IgD-negative memory B cell (primary cell): Measurements from ENCODE around the gene TSPYL4. TPM values are rescaled to one million over a fixed set of nuclear protein-coding genes. Genes with fewer than 3 reads are reported as not detected.
"Not testable (repeated sequence)": the region's sequence is repeated elsewhere in the genome, so short reads cannot be mapped to it uniquely, and the experiment has no call there.

Source experiments
- H3K27ac Mint-ChIP-seq, 3 donors: one replicate each; pipeline ENCODE4 v1.8.0; 2020 to 2022; ENCODE audit warnings: mild to moderate bottlenecking in 3 of 3, mixed read lengths in 3 of 3, moderate library complexity in 1 of 3
- H3K27me3 Mint-ChIP-seq: one replicate; pipeline ENCODE4 v1.8.0; 2021; ENCODE audit warnings: mixed read lengths
- H3K36me3 Mint-ChIP-seq: one replicate; pipeline ENCODE4 v1.8.0; 2020; ENCODE audit warnings: mild to moderate bottlenecking, mixed read lengths
- H3K4me1 Mint-ChIP-seq, 3 donors: one replicate each; pipeline ENCODE4 v1.8.0; 2020 to 2022; ENCODE audit warnings: mixed read lengths in 3 of 3, mild to moderate bottlenecking in 1 of 3
- H3K4me3 Mint-ChIP-seq, 4 donors: one replicate each; pipeline ENCODE4 v1.8.0; 2020 to 2022; ENCODE audit warnings: mild to moderate bottlenecking in 4 of 4, mixed read lengths in 4 of 4, moderate library complexity in 3 of 4
- H3K9me3 Mint-ChIP-seq, 3 donors: one replicate each; pipeline ENCODE4 v1.8.0; 2020 to 2021; ENCODE audit warnings: mixed read lengths in 3 of 3, mild to moderate bottlenecking in 1 of 3
- polyA plus RNA-seq: library from polyadenylated mRNA; unstranded; fragments of 300-500 nt; fragmentation: Illumina TruSeq; gene quantifications from one replicate; pipeline ENCODE4 v1.2.3, GENCODE V29; 2021

The TSPYL4 gene
- 9.8 TPM for polyA plus RNA-seq

DNA sequence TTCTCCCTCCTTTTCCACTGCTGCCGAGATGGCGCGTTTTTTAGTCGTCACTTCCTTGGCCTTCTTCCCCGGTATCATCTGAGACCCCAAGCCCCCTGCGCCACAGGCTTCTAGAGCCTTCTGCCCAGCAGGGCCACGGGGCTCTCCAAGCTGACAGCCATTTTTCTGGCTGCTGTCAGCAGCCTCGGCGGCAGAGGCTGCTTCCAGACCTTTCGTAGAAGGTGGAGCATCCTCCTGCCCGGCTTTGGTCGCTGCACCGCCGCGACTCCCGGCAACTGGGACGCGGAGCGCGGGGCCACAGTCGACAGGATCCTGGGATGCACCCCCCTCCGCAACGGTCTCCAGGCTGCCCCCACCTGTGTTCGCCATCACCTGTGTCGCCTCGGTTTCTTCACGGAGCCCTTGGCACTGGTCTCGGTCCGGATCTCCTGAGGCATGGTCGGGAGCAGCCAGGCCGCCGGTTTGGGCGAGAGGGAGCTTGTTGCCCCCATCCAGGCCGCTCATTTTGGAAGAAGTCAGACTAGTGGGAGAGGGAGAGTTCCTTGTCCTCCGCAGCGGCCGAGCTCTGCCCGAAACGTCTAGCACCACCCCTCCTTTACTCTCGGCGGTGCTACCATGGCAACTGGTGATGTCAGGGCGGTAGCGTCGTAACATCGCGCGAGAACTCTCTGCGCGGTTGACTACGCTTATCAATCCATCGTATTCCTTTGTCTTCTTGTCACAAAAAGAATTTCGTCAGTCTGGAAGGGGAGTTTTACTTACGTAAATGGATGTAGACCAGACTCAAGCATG, at the start of gene TSPYL4:
TSS of gene TSPYL4 (minus strand) at position 571 of the 792 bp plus-strand sequence. CDS start at position 504, 67 bp downstream.
- H3K36me3 Mint-ChIP-seq: peaks cover 3% of the 10 kb centered on the region
- H3K4me1 Mint-ChIP-seq: peaks cover 25 to 31% (median 29%) of the 10 kb centered on the region in 3 donors
- H3K27ac Mint-ChIP-seq: no peak within 1 kb of the TSS
- H3K9me3 Mint-ChIP-seq: no peaks in the 10 kb centered on the region
- H3K27me3 Mint-ChIP-seq: no peaks in the 10 kb centered on the region
- no peak within 1 kb of the TSS for H3K4me3 Mint-ChIP-seq

DNA sequence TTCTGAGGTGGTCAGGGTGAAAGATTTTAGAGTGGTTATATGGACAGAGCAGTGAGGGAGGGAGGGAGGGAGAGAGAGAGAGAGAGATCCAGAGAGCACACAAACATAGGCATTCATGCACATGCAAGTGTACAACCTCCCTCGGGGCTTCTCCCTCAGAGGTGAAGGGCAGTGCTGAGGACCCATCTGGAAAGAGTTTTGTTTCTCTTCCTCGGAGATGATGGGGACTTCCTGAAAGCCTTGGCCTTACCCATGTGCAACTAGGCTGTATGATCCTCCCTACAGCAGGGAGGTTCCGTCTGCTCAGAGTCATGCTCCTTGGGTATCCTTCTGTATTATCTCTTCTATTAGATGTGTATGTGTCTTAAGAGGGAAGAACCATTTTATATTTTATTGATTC, 47.2 kb upstream of the TSPYL4 start:
- H3K36me3 Mint-ChIP-seq: no peaks in the 10 kb centered on the region
- no peaks in the 10 kb centered on the region for H3K27me3 Mint-ChIP-seq
- no peak overlapping the region for H3K27ac Mint-ChIP-seq
- peaks cover 10 to 31% (median 12%) of the 10 kb centered on the region in 3 donors for H3K4me1 Mint-ChIP-seq
- H3K4me3 Mint-ChIP-seq: no peak overlapping the region
- H3K9me3 Mint-ChIP-seq: peaks cover 0 to 4% (median 3%) of the 10 kb centered on the region in 3 donors

DNA sequence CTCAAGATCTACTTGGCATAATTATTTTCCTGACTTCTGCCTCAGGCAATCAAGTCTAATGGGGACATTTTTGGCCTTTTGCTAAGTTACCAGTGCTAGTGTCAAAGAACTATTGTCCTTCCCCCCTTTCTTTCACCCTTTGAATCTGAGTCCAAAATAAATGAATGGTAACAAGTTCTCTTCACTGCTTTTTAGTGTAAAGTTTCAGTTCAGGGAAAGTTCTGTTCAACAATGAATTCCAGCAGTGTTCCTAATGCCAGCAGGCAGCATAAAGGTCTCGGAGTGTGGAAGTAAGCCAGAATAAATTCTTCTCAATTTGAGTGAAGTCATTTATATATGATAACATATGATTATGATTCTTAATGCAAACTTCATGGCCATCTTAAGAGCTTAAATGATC, 46.7 kb upstream of the TSPYL4 start:
- Mint-ChIP-seq H3K9me3 (peaks cover 0 to 4% (median 3%) of the 10 kb centered on the region in 3 donors), H3K4me1 (peaks cover 10 to 31% (median 12%) of the 10 kb centered on the region in 3 donors), H3K36me3 (no peaks in the 10 kb centered on the region), H3K27me3 (no peaks in the 10 kb centered on the region), H3K4me3 (no peak overlapping the region), H3K27ac (no peak overlapping the region)

DNA sequence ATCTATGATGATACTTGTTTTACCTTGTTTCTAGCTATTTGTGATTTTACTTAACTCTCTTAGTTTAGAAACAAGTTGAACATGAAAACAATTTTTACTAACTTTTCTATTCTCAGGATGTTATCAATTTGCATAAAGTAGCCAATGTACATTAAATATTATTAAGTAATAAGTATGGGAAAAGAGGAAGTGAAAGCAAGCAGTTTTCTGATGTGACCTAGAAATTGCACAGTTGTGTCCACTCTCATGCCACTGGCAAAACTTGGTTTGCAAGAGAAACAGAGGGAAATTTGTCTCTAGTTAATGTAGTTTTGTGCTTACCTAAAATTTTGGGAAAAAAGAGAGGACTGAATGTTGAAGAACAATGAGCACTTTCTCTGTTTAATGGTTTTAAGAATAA, 45.1 kb upstream of the TSPYL4 start:
- Mint-ChIP-seq H3K36me3 (no peaks in the 10 kb centered on the region), H3K9me3 (peaks cover 0 to 4% (median 3%) of the 10 kb centered on the region in 3 donors), H3K27me3 (no peaks in the 10 kb centered on the region), H3K27ac (no peak overlapping the region), H3K4me3 (peak overlapping the region in 1 of 4 donors; percentile 29), H3K4me1 (peaks cover 12 to 31% (median 14%) of the 10 kb centered on the region in 3 donors)

DNA sequence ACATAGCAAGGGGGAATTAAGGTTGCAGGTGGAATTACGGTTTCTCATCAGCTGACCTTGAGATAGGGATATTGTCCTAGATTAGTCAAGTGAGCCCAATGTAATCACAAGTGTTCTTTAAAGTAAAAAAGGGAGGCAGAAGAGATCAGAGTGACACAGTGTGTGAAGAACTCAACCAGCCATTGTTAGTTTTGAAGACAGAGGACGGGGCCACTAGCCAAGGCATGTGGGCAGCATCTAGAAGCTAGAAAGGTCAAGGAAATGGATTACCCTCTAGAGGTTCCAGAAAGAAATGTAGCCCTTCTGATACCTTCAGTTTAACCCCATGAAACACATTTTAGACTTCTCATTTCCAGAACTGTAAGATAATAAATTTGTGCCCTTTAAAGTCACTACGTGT, 44.4 kb upstream of the TSPYL4 start:
- peaks cover 0 to 4% (median 3%) of the 10 kb centered on the region in 3 donors for H3K9me3 Mint-ChIP-seq
- no peaks in the 10 kb centered on the region for H3K36me3 Mint-ChIP-seq
- H3K4me3 Mint-ChIP-seq: no peak overlapping the region
- peaks cover 9 to 28% (median 13%) of the 10 kb centered on the region in 3 donors for H3K4me1 Mint-ChIP-seq
- H3K27me3 Mint-ChIP-seq: no peaks in the 10 kb centered on the region
- no peak overlapping the region for H3K27ac Mint-ChIP-seq

DNA sequence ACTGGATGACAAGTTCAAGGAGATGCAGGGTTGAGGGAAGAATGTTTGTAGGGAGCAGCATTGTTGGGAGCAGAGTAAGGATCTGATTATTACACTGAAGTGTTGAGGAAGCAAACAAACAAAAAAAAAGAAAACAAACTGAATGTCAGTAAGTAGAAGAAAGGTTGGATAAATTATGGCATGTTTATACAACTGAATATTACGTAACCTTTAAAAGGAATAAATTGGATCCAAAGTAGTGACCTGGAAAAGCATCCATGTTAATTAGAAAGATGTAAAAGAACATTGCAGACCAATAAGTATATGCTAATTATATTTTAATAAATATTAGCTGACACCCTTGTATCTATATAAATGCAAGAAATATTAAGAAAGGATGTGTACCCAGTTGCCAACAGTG, 38.7 kb upstream of the TSPYL4 start:
- Mint-ChIP-seq H3K9me3 (no peaks in the 10 kb centered on the region), H3K27me3 (no peaks in the 10 kb centered on the region), H3K4me3 (no peak overlapping the region), H3K4me1 (peaks cover 0 to 2% (median 2%) of the 10 kb centered on the region in 3 donors), H3K36me3 (no peaks in the 10 kb centered on the region), H3K27ac (no peak overlapping the region)

DNA sequence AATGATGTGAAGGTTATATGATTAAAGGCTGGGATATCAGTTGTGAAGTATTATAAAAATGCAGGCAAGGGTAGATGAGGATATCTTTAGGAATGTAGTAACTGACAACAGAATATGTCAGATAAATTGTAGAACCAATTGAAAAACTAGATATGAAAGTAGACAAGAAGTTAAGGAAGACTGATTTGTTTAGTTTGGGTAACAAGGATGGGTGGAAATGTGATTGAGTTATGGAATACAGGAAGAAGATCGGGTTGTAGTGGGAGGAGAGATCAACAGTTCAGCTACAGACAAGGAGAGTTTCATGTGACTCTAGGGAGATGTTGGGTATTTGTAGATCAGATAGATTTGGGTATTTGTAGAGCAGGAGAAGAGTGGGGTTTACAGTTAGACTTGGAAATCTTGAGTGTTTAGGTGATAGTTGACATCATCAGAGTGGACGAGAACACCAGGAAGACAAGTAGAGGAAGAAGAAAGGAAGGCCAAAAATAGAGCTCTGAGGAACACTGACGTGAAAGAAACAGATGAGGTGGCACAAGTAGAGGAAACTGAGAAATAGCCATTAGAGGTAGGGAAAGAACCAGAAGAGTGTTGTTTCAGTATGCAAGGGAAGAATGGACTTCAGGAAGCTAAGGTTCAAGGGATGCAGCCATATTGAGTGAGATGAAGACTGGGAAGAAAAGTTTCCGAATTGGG, 38.0 kb upstream of the TSPYL4 start:
- Mint-ChIP-seq H3K36me3 (no peaks in the 10 kb centered on the region), H3K4me1 (peaks cover 0 to 3% (median 2%) of the 10 kb centered on the region in 3 donors), H3K4me3 (no peak overlapping the region), H3K27me3 (no peaks in the 10 kb centered on the region), H3K27ac (no peak overlapping the region), H3K9me3 (no peaks in the 10 kb centered on the region)

DNA sequence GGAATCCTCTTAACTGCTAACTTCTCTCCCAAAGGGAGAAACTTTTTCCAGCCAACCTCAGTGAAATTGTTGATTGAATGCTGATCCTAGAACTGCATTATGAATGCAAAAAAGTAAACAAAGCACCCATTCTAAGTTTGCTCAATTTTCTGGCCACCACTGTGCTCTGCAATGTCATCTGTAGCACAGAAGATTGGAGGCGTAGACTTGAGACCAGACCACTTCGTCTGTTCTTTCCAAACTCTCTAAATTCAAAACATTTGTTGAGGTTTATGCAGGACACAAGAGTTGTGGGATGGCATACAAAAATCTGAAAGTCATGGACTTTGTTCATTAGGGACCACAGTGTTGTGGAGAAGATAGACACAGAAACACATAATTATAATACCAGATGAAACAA, 36.9 kb upstream of the TSPYL4 start:
- no peaks in the 10 kb centered on the region for H3K36me3 Mint-ChIP-seq
- no peak overlapping the region for H3K4me3 Mint-ChIP-seq
- H3K27me3 Mint-ChIP-seq: no peaks in the 10 kb centered on the region
- no peaks in the 10 kb centered on the region for H3K9me3 Mint-ChIP-seq
- peaks cover 0 to 3% (median 2%) of the 10 kb centered on the region in 3 donors for H3K4me1 Mint-ChIP-seq
- no peak overlapping the region for H3K27ac Mint-ChIP-seq

DNA sequence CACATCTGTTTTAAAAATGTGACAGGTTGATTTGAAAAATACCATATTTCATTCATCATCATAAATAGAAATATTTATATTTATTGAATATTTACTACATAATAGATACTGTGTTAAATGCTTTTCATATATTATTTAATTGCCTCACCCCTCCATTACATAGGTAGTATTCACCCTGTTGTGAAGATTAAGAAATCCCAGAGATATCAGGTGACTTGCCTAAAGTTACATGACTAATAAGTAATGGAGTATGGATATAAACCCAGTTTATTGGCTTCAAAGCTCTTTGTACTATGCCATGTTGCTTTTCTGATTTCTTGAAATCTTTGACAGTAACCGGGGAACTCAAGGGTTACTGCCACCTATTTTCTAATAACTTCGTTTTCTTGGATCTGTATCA, 36.0 kb upstream of the TSPYL4 start:
- no peaks in the 10 kb centered on the region for H3K36me3 Mint-ChIP-seq
- H3K9me3 Mint-ChIP-seq: no peaks in the 10 kb centered on the region
- H3K4me3 Mint-ChIP-seq: no peak overlapping the region
- H3K27ac Mint-ChIP-seq: no peak overlapping the region
- H3K27me3 Mint-ChIP-seq: no peaks in the 10 kb centered on the region
- peaks cover 0 to 3% (median 2%) of the 10 kb centered on the region in 3 donors for H3K4me1 Mint-ChIP-seq

DNA sequence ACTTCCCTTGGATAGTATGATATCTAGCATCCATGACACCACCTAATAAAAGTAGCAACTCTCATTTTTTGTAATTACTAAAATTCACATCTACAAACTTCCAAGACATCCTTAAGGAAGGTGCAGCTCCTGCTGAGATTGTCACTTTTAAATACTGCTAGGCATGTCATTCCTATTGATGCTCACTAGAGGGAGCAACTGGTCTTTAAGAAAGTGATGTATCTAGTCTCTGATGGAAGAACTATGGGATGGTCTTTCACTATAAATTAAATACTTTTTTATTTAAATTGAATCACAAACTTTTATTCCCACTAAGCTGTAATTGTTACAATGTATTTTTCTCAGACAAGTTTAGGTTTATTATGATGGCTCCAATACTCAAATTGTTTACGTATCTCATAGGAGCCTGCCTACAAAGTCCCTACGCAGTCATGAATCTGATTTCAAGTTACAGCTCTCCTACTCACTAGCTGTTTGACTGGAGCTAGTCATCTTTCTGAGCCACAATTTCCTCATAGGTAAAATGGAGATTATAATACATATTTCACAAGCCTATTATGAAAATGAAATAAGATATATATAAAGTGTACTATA, 33.9 kb upstream of the TSPYL4 start:
- H3K9me3 Mint-ChIP-seq: no peaks in the 10 kb centered on the region
- peak overlapping the region in 1 of 4 donors; percentile 59 for H3K4me3 Mint-ChIP-seq
- H3K36me3 Mint-ChIP-seq: no peaks in the 10 kb centered on the region
- no peaks in the 10 kb centered on the region for H3K27me3 Mint-ChIP-seq
- H3K4me1 Mint-ChIP-seq: peaks cover 0 to 3% (median 3%) of the 10 kb centered on the region in 3 donors
- H3K27ac Mint-ChIP-seq: no peak overlapping the region

DNA sequence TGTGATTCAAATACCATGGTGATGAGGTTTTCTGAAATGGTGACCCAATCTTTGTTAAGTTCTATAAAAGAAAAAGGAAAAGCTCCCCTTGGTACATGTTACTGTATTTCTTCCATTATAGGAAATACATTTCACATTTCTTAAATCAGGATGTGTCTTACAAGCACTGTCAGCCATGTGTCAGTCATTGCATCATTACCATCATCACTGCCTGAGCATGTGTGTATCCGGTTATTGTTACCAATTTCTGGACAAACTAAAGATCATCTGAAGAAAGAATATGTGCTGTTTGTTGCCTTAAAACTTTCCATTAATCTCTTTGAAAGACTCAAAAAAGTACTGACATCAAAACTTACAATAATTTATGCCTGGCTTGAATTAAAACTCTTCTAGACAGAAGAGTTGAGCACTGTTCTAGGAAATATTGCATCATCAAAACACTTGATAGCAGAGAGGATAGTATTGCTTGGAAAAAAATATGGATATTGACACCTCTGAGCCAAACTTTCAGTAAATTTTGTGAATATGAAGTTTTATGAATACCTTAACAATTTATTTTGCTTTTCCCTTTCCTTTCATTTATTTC, 33.0 kb upstream of the TSPYL4 start:
- Mint-ChIP-seq H3K36me3 (no peaks in the 10 kb centered on the region), H3K4me1 (peaks cover 3 to 10% (median 5%) of the 10 kb centered on the region in 3 donors), H3K4me3 (no peak overlapping the region), H3K27me3 (no peaks in the 10 kb centered on the region), H3K27ac (no peak overlapping the region), H3K9me3 (no peaks in the 10 kb centered on the region)

DNA sequence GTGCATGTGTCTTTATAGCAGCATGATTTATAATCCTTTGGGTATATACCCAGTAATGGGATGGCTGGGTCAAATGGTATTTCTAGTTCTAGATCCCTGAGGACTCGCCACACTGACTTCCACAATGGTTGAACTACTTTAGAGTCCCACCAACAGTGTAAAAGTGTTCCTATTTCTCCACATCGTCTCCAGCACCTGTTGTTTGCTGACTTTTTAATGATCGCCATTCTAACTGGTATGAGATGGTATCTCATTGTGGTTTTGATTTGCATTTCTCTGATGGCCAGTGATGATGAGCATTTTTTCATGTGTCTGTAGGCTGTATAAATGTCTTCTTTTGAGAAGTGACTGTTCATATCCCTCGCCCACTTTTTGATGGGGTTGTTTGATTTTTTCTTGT, 31.1 kb upstream of the TSPYL4 start:
- not testable (repeated sequence) for H3K9me3 Mint-ChIP-seq, H3K4me3 Mint-ChIP-seq, H3K36me3 Mint-ChIP-seq, H3K27ac Mint-ChIP-seq, H3K27me3 Mint-ChIP-seq
- H3K4me1 Mint-ChIP-seq: peaks cover 12 to 21% (median 15%) of the 10 kb centered on the region in 3 donors

DNA sequence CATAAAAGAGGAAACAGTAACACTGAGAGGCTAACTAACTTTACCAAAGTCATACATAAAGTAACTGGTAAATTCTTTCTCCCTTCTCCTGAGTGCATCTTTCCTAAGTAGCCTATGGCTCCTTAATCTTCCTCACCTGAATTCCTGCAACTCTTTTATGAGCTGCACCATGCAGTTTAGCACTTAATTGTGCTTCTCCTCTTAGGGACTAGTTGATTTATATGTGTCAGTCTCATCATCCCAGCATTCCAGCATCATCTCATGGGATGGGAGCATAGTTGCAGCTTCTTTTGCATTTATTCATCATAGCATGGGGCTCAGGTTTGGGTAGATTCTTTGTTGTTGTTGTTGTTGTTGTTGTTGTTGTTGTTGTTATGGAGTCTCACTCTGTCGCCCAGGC, 29.3 kb upstream of the TSPYL4 start:
- Mint-ChIP-seq H3K27me3 (no peaks in the 10 kb centered on the region), H3K4me1 (peaks cover 17 to 27% (median 19%) of the 10 kb centered on the region in 3 donors), H3K9me3 (no peaks in the 10 kb centered on the region), H3K36me3 (peaks cover 5% of the 10 kb centered on the region), H3K27ac (no peak overlapping the region), H3K4me3 (peak overlapping the region in 1 of 4 donors; percentile 28)

DNA sequence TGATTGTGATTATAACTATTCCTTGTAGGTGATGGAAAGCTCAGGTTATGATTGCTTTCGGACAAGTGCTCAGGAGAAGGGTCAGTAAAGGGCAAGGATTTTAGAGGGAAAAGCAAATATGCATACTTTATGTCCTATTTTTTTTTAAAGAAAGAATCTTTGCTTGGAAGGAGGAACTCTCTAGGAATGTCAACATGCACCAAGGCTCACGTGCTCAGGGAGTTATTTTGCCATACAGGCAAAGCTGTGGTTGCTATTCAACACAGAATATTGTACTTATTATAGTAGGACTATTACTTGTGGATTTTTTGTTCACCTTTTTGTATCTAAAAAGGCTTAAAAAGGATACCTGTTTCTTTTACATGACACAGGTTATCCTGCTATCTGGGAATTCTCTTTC, 28.8 kb upstream of the TSPYL4 start:
- Mint-ChIP-seq H3K9me3 (no peaks in the 10 kb centered on the region), H3K4me3 (peak overlapping the region in 1 of 4 donors; percentile 98), H3K27ac (no peak overlapping the region), H3K27me3 (no peaks in the 10 kb centered on the region), H3K36me3 (peaks cover 10% of the 10 kb centered on the region), H3K4me1 (peaks cover 17 to 32% (median 24%) of the 10 kb centered on the region in 3 donors)

DNA sequence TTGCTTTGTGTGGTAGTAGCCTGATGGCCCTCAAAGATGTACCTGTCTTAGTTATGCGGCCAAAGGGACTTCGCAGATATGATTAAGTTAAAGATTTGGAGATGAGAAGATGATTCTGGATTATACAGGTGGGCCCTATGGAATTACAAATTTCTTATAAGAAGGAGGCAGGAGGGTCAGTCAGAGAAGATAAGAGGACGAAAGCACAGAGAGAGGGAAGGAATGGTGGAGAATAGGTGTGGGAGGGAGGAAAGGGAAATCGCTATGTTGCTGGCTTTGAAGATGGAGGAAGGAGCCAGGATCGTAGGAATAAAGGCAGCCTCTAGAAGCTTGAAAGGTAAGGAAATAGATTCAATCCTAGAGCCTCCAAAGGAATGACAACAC, 27.1 kb upstream of the TSPYL4 start:
- H3K4me1 Mint-ChIP-seq: peaks cover 30 to 45% (median 38%) of the 10 kb centered on the region in 3 donors
- no peaks in the 10 kb centered on the region for H3K9me3 Mint-ChIP-seq
- no peaks in the 10 kb centered on the region for H3K27me3 Mint-ChIP-seq
- H3K27ac Mint-ChIP-seq: peak overlapping the region; percentile 96 to 100 (median 99)
- peaks cover 18% of the 10 kb centered on the region for H3K36me3 Mint-ChIP-seq
- H3K4me3 Mint-ChIP-seq: peak overlapping the region; percentile 61 to 100 (median 98)
